K562 (cell line): ENCODE results near the gene OR6S1. TPM values are rescaled to one million over a fixed set of nuclear protein-coding genes. Genes with fewer than 3 reads are reported as not detected.

Experiments
- ATAC-seq: fragments of 200-7000 bp; cut with Tn5 transposase; 3 replicates; pipeline ENCODE4 v1.9.1; 2020; ENCODE audit warnings: moderate library complexity
- Bru-seq: library from RNA; stranded (reverse); fragments of 400-500 nt; gene quantifications from one replicate; lab custom pipeline; 2021; lab: Mats Ljungman, UMichigan
- BruChase-seq, 2 experiments: library from RNA; stranded (reverse); fragments of 400-500 nt; gene quantifications; one replicate each; lab custom pipeline; 2021; lab: Mats Ljungman, UMichigan
- BruUV-seq: library from RNA; stranded (reverse); fragments of 400-500 nt; replicated peaks from 2 replicates; lab custom pipeline; 2021; lab: Mats Ljungman, UMichigan
- CTCF ChIA-PET: fragments of 300-600 bp; formaldehyde crosslinking; extraction: SDS; loops from one replicate; lab custom pipeline; 2021; ENCODE audit warnings: low intra/inter-chr PET ratio; lab: Yijun Ruan, JAX
- POLR2A ChIA-PET: fragments of 300-600, 350-650 bp; sonication (Branson Sonifier 250); formaldehyde crosslinking; extraction: SDS; loops from one replicate; lab custom pipeline; 2021; ENCODE audit warnings: antibody characterized with exemption, inconsistent platforms; lab: Yijun Ruan, JAX
- DNase-seq, 4 experiments: peaks; one replicate each; pipeline versions ENCODE4 v3.0.0 to v3.0.0-alpha.2; 2011 to 2018; ENCODE audit warnings: low spot score in 3 of 4, mixed read lengths in 3 of 4; ENCODE audit errors: extremely low read depth in 1 of 4
- FAIRE-seq: peaks from 2 replicates; lab custom pipeline; 2011; peaks lifted over from hg19 to GRCh38; lab: Jason Lieb, UNC
- H2AFZ ChIP-seq: 2 replicates; pipeline ENCODE4 v1.6.0; 2011; ENCODE audit warnings: low read depth, low read length, control low read depth, inconsistent platforms
- H3K27ac ChIP-seq: fragments of 200-600 bp; 3 replicates; pipeline ENCODE4 v1.8.0; 2011; ENCODE audit warnings: low read depth, mild to moderate bottlenecking, control low read depth, inconsistent platforms, low read length, moderate library complexity, mixed read lengths; ENCODE audit errors: extremely low read depth
- H3K27me3 ChIP-seq, 2 experiments: fragments of 300-600 bp in 1 of 2; 2 replicates in 1 of 2; 3 replicates in 1 of 2; pipeline versions ENCODE4 v1.6.0 to v1.8.0; 2011; ENCODE audit warnings: inconsistent platforms in 2 of 2, low read length in 2 of 2, mild to moderate bottlenecking in 1 of 2, mixed read lengths in 1 of 2, moderate library complexity in 1 of 2; ENCODE audit not compliant: control insufficient read depth in 2 of 2, insufficient read depth in 2 of 2
- H3K36me3 ChIP-seq: fragments of 300-600 bp; 3 replicates; pipeline ENCODE4 v1.8.0; 2011; ENCODE audit warnings: mild to moderate bottlenecking, low read length, inconsistent platforms; ENCODE audit not compliant: control insufficient read depth, insufficient read depth
- H3K4me1 ChIP-seq, 2 experiments: fragments of 200-600 bp in 1 of 2; replicated peaks in 1 of 2; 2 replicates in 1 of 2; 3 replicates in 1 of 2; pipeline versions ENCODE4 v1.5.1 to v1.8.0; 2011; ENCODE audit warnings: inconsistent platforms in 2 of 2, low read length in 2 of 2, mild to moderate bottlenecking in 1 of 2, mixed read lengths in 1 of 2, moderate library complexity in 1 of 2; ENCODE audit not compliant: control insufficient read depth in 2 of 2, insufficient read depth in 2 of 2
- H3K4me2 ChIP-seq: 2 replicates; pipeline ENCODE4 v1.6.1; 2011; ENCODE audit warnings: low read length, control low read depth, inconsistent platforms, mixed read lengths; ENCODE audit not compliant: insufficient read depth
- H3K4me3 ChIP-seq: fragments of 200-600 bp; sonication (generic), shearing (Covaris generic); 2 replicates; pipeline ENCODE4 v1.5.1; 2016; ENCODE audit warnings: control low read depth, inconsistent platforms
- H3K79me2 ChIP-seq: fragments of 200-600 bp; 3 replicates; pipeline ENCODE4 v1.8.0; 2011; ENCODE audit warnings: low read length, inconsistent platforms; ENCODE audit not compliant: control insufficient read depth, insufficient read depth
- H3K9ac ChIP-seq, 2 experiments: 2 replicates each; pipeline versions ENCODE4 v1.6.0 to v1.6.1; 2011; ENCODE audit warnings: low read depth in 2 of 2, low read length in 2 of 2, control low read depth in 1 of 2, inconsistent platforms in 1 of 2, mild to moderate bottlenecking in 1 of 2, mixed read lengths in 1 of 2; ENCODE audit not compliant: insufficient read depth in 1 of 2
- H3K9me1 ChIP-seq: one replicate; pipeline ENCODE4 v1.6.0; 2011; ENCODE audit warnings: inconsistent platforms, mild to moderate bottlenecking, low read length, moderate library complexity; ENCODE audit not compliant: control insufficient read depth, insufficient read depth
- H3K9me3 ChIP-seq: replicated peaks from 2 replicates; pipeline ENCODE4 v1.5.1; 2011; ENCODE audit warnings: low read depth, low read length, inconsistent platforms; ENCODE audit not compliant: control insufficient read depth, insufficient read depth
- H4K20me1 ChIP-seq: replicated peaks from 2 replicates; pipeline ENCODE4 v1.6.1; 2011; ENCODE audit warnings: low read length, inconsistent platforms, mixed read lengths; ENCODE audit not compliant: control insufficient read depth, insufficient read depth
- HNRNPK ChIP-seq: fragments of 200-400 bp; formaldehyde crosslinking; IDR thresholded peaks from one replicate; pipeline ENCODE4 v1.6.1; 2018; ENCODE audit warnings: mild to moderate bottlenecking, low read depth, low read length; ENCODE audit not compliant: poor library complexity, severe bottlenecking
- JUNB ChIP-seq: fragments of 450-650 bp; formaldehyde crosslinking; conservative IDR thresholded peaks from 2 replicates; pipeline ENCODE4 v1.4.0; 2020; ENCODE audit warnings: mild to moderate bottlenecking
- MEF2A ChIP-seq: IDR thresholded peaks from 2 replicates; pipeline ENCODE4 v1.6.1; 2011; ENCODE audit warnings: low read depth, mild to moderate bottlenecking, low read length, moderate library complexity; ENCODE audit not compliant: control insufficient read depth
- RBM17 ChIP-seq: fragments of 200-400 bp; formaldehyde crosslinking; IDR thresholded peaks from 2 replicates; pipeline ENCODE4 v1.6.1; 2017; ENCODE audit warnings: low read depth, mild to moderate bottlenecking, low read length, borderline replicate concordance
- SMARCC2 ChIP-seq: fragments of 450-650 bp; IDR thresholded peaks from 2 replicates; pipeline ENCODE4 v1.6.1; 2017; ENCODE audit warnings: antibody characterized with exemption, moderate library complexity, mild to moderate bottlenecking, low read depth
- YBX1 ChIP-seq: fragments of 450-650 bp; IDR thresholded peaks from 2 replicates; pipeline ENCODE4 v1.7.1; 2016; ENCODE audit warnings: mild to moderate bottlenecking
- ZNF217 ChIP-seq: sonication (generic); formaldehyde crosslinking; IDR thresholded peaks from 2 replicates; pipeline ENCODE4 v1.8.0; 2022; ENCODE audit warnings: mild to moderate bottlenecking, missing genetic modification reagents
- WGBS: fragments of 100-300 bp; shearing (Covaris generic); methylation state at CpG from one replicate; pipeline ENCODE4 v1.1.6; 2016; ENCODE audit warnings: low coverage, mixed read lengths; ENCODE audit not compliant: insufficient coverage; ENCODE audit errors: missing lambda C conversion rate; 5-methylcytosine and 5-hydroxymethylcytosine counted together
- in situ Hi-C: fragments of 300-500 bp; cut with MboI; formaldehyde crosslinking; loops from 4 replicates; pipeline ENCODE4 v1.15.0; 2018; ENCODE audit warnings: inconsistent platforms, mixed read lengths
- intact Hi-C: fragments of 100-400 bp; cut with micrococcal nuclease; formaldehyde crosslinking; loops from 2 replicates; pipeline ENCODE4 v1.14.2; 2022
- long read RNA-seq, 3 experiments: library from polyadenylated mRNA in 2 of 3; library from RNA in 1 of 3; unstranded in 2 of 3; stranded (forward) in 1 of 3; transcript quantifications; one replicate each; pipeline ENCODE4 v2.0.0, GENCODE V29; 2019 to 2022
- polyA minus RNA-seq, 3 experiments: library from RNA; depleted of rRNA, polyadenylated mRNA; stranded (reverse); fragments of >200 nt; gene quantifications; 2 replicates each; pipeline ENCODE4 v1.2.3, GENCODE V29; 2011
- polyA plus RNA-seq, 8 experiments: library from polyadenylated mRNA; depleted of rRNA in 4 of 8; stranded (reverse) in 5 of 8; unstranded in 3 of 8; fragments of >200 nt; fragmentation: Nextera tagmentation in 2 of 8; fragmentation: Illumina TruSeq in 1 of 8; extraction: Ambion mirVana in 2 of 8; extraction: Trizol in 1 of 8; gene quantifications; 2 replicates each; pipeline versions ENCODE4 v1.2.1 to v1.2.3, GENCODE V29; 2011 to 2014; ENCODE audit warnings: inconsistent platforms in 1 of 8, missing spikeins in 1 of 8
- total RNA-seq, 7 experiments: library from RNA; depleted of rRNA in 6 of 7; stranded (reverse); fragments of >200 nt in 6 of 7; fragmentation: Illumina TruSeq in 2 of 7; extraction: Trizol in 2 of 7; gene quantifications; 2 replicates each; pipeline versions ENCODE4 v1.2.1 to v1.2.3, GENCODE V29; 2011 to 2021; ENCODE audit warnings: low replicate concordance in 1 of 7
- TF ChIP-seq, protein P1 (sequence below): fragments of 450-650 bp; formaldehyde crosslinking; IDR thresholded peaks from 2 replicates; pipeline ENCODE4 v1.4.0; 2020; ENCODE audit warnings: mild to moderate bottlenecking, mixed read lengths
- TF ChIP-seq, protein P2 (sequence below), 2 experiments: fragments of 450-650 bp in 1 of 2; IDR thresholded peaks; 2 replicates each; pipeline ENCODE4 v1.6.1; 2011 to 2017; ENCODE audit warnings: low read depth in 2 of 2, antibody characterized with exemption in 1 of 2, borderline replicate concordance in 1 of 2, low read length in 1 of 2, mild to moderate bottlenecking in 1 of 2, mixed read lengths in 1 of 2; ENCODE audit not compliant: control insufficient read depth in 1 of 2

OR6S1 gene
- not detected in 2 replicates for total RNA-seq (2011; cell fraction: chromatin; rRNA removed; ENCODE audit: low replicate concordance)
- total RNA-seq (2011; cell fraction: nucleolus; rRNA removed) = not detected in 2 replicates
- total RNA-seq (2011; cell fraction: nucleoplasm; rRNA removed) = not detected in 2 replicates
- not detected in 2 replicates for total RNA-seq (2014; rRNA removed)
- total RNA-seq (2014; rRNA removed; fragmentation: Illumina TruSeq; extraction: Trizol) = not detected in 2 replicates
- not detected in 2 replicates for total RNA-seq (2015; rRNA removed; fragmentation: Illumina TruSeq; extraction: Trizol)
- total RNA-seq (2021) = not detected in 2 replicates
- not detected in 2 replicates for polyA plus RNA-seq (2011; rRNA removed)
- not detected in 2 replicates for polyA plus RNA-seq (2011; cell fraction: cytosol; rRNA removed)
- polyA plus RNA-seq (2011; cell fraction: nucleus; rRNA removed) = not detected in 2 replicates
- not detected in 2 replicates for polyA plus RNA-seq (2012)
- not detected in 2 replicates for polyA plus RNA-seq (2014; fragmentation: Illumina TruSeq; extraction: Trizol)
- not detected for polyA plus RNA-seq (2014; fragmentation: Nextera tagmentation; extraction: Ambion mirVana)
- polyA plus RNA-seq (2014; rRNA removed) = not detected in 2 replicates
- not detected in 2 replicates for polyA minus RNA-seq (2011; rRNA and poly(A)+ RNA removed)
- not detected in 2 replicates for polyA minus RNA-seq (2011; cell fraction: cytosol; rRNA and poly(A)+ RNA removed)
- polyA minus RNA-seq (2011; cell fraction: nucleus; rRNA and poly(A)+ RNA removed) = not detected in 2 replicates
- not detected for Bru-seq, nascent RNA
- BruChase-seq, experiment 1, labeled RNA remaining after a 2-hour chase = not detected
- not detected for BruChase-seq, experiment 2, labeled RNA remaining after a 6-hour chase
- long read RNA-seq, experiment 1 = 0 reads
- long read RNA-seq, experiment 2 = 0 reads
- long read RNA-seq, experiment 3 = 0 reads

- Histone ChIP-seq H3K9me3 (no peaks in the 10 kb centered on the region), H3K4me2 (no peak within 1 kb of the TSS), H2AFZ (no peak within 1 kb of the TSS), H3K4me3 (no peak within 1 kb of the TSS), H4K20me1 (no peaks in the 10 kb centered on the region), H3K27me3 (no peaks in the 10 kb centered on the region; a peak in 1 of 5 replicates), H3K9ac (peak within 1 kb of the TSS in 1 of 2 experiments; percentile 35; a peak in 1 of 4 replicates), H3K36me3 (no peaks in the 10 kb centered on the region), H3K4me1 (no peaks in the 10 kb centered on the region; a peak in 2 of 5 replicates)
- ChIA-PET CTCF (no interaction called here), POLR2A (no interaction called here)
- DNase-seq (no peak), ATAC-seq (no peak), FAIRE-seq (no peak)
- no TSS peak for BruUV-seq
- in situ Hi-C loops (no loop called here), intact Hi-C loops (no loop called here)
- TF ChIP-seq RBM17 (no peak), MEF2A (no peak), ZNF217 (no peak), HNRNPK (no peak), SMARCC2 (no peak), YBX1 (no peak), JUNB (CRISPR knock-in tag) (no peak)
- TF ChIP-seq, protein P1, sequence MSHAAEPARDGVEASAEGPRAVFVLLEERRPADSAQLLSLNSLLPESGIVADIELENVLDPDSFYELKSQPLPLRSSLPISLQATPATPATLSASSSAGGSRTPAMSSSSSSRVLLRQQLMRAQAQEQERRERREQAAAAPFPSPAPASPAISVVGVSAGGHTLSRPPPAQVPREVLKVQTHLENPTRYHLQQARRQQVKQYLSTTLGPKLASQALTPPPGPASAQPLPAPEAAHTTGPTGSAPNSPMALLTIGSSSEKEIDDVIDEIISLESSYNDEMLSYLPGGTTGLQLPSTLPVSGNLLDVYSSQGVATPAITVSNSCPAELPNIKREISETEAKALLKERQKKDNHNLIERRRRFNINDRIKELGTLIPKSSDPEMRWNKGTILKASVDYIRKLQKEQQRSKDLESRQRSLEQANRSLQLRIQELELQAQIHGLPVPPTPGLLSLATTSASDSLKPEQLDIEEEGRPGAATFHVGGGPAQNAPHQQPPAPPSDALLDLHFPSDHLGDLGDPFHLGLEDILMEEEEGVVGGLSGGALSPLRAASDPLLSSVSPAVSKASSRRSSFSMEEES (CRISPR knock-in tag) = no peak
- TF ChIP-seq, protein P2, sequence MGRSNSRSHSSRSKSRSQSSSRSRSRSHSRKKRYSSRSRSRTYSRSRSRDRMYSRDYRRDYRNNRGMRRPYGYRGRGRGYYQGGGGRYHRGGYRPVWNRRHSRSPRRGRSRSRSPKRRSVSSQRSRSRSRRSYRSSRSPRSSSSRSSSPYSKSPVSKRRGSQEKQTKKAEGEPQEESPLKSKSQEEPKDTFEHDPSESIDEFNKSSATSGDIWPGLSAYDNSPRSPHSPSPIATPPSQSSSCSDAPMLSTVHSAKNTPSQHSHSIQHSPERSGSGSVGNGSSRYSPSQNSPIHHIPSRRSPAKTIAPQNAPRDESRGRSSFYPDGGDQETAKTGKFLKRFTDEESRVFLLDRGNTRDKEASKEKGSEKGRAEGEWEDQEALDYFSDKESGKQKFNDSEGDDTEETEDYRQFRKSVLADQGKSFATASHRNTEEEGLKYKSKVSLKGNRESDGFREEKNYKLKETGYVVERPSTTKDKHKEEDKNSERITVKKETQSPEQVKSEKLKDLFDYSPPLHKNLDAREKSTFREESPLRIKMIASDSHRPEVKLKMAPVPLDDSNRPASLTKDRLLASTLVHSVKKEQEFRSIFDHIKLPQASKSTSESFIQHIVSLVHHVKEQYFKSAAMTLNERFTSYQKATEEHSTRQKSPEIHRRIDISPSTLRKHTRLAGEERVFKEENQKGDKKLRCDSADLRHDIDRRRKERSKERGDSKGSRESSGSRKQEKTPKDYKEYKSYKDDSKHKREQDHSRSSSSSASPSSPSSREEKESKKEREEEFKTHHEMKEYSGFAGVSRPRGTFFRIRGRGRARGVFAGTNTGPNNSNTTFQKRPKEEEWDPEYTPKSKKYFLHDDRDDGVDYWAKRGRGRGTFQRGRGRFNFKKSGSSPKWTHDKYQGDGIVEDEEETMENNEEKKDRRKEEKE (IDR thresholded peaks at IDR 0.05; ENCODE audit: borderline replicate concordance in 1 of 2, control insufficient read depth in 1 of 2, low read depth in 2 of 2, low read length in 1 of 2) = no peak
- TF ChIP-seq, all 486 proteins: peak for 0
- 0% methylated on average over 2 of the region's 2 CpGs for WGBS
- no peaks in the 10 kb centered on the region for H3K79me2 ChIP-seq
- no peak within 1 kb of the TSS for H3K27ac ChIP-seq
- H3K9me1 ChIP-seq = no peaks in the 10 kb centered on the region
Observed at GRCh38 chr14:20641591-20641990, at the start of gene OR6S1. Gene OR6S1 (minus strand): TSS chr14:20641691. CDS start chr14:20641691, 0 bp downstream.
